ENCODE measurements around the gene C1orf226.

C1orf226 gene

DNA sequence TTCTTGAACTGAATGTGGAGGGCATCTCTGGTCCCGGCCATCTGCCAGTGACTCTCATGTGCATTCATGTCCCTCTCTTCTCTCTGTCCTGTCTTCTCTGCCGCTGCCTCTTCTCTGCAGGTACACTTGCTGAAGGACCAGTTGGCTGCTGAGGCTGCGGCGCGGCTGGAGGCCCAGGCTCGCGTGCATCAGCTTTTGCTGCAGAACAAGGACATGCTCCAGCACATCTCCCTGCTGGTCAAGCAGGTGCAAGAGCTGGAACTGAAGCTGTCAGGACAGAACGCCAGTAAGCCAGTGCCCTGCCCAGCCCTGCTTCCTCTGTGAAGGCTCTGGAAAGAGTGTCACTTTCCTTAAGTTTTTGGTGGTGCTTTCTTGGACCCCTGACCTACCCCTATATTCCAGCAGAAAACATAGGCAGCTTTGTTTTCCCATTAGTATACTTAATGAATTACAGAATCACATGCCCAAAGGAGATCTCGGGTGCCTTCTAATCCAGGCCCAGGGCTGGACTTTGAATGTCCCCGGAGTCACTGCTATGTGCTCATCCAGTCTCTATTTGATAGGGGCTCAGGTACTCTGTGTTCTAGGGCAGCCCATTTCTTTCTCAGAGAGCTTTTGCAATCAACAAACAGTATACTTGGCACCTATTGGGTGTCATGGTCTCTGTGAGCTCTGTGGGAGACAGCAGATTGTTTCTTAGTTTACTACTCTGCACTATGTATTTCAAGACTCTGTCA is 16.1 kb upstream of the C1orf226 start:
- in situ Hi-C loops (cut with HindIII; ENCODE audit: low sequenced_read_pairs), result no loop called here

DNA sequence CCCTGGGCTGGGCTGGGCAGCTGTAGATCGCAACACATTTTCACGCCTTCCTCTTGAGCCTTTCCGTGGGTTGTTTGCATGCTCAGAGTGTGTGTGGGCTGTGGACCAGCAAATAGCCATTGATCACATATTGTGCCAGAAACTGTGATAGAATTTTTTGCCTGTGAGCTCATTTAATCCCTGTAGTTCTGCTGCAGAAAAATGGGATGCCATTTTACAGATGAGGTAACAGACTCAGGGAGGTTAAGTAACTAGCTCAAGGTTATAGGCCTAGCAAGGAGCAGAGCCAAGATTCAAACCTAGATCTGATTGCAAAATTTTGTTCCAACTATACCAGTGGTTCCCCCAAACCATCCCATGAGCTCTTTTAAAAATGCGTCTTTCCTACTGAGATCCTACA is 15.4 kb upstream of the C1orf226 start:
- in situ Hi-C loops (cut with HindIII; ENCODE audit: low sequenced_read_pairs), result no loop called here

DNA sequence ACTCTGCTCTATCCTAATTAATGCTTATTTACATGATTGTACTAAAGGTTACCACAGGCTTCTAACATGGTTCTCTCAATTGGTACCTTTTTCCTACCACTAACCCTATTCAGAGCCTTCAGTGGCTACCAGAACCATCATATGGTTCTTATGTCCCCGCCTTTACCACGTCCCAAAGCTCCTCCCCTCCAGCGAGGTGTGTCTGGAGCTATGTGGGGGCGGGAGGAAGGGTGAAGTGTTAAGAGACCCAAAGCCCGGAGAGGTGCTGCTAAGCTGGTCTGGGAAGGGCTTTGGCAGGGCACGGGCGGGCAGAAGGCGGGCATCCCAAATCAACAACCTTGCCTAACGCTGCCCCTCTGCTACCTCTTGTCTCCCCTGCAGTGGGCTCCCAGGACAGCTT is 14.9 kb upstream of the C1orf226 start:
- in situ Hi-C loops (cut with HindIII; ENCODE audit: low sequenced_read_pairs), result no loop called here

DNA sequence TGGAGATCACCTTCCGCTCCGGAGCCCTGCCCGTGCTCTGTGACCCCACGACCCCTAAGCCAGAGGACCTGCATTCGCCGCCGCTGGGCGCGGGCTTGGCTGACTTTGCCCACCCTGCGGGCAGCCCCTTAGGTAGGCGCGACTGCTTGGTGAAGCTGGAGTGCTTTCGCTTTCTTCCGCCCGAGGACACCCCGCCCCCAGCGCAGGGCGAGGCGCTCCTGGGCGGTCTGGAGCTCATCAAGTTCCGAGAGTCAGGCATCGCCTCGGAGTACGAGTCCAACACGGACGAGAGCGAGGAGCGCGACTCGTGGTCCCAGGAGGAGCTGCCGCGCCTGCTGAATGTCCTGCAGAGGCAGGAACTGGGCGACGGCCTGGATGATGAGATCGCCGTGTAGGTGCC is 14.5 kb upstream of the C1orf226 start:
- in situ Hi-C loops (cut with HindIII; ENCODE audit: low sequenced_read_pairs), result no loop called here

DNA sequence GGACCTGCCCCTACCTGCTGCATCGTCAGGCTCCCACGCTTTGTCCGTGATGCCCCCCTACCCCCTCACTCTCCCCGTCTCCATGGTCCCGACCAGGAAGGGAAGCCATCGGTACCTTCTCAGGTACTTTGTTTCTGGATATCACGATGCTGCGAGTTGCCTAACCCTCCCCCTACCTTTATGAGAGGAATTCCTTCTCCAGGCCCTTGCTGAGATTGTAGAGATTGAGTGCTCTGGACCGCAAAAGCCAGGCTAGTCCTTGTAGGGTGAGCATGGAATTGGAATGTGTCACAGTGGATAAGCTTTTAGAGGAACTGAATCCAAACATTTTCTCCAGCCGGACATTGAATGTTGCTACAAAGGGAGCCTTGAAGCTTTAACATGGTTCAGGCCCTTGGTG is 13.8 kb upstream of the C1orf226 start:
- in situ Hi-C loops (cut with HindIII; ENCODE audit: low sequenced_read_pairs), result no loop called here

DNA sequence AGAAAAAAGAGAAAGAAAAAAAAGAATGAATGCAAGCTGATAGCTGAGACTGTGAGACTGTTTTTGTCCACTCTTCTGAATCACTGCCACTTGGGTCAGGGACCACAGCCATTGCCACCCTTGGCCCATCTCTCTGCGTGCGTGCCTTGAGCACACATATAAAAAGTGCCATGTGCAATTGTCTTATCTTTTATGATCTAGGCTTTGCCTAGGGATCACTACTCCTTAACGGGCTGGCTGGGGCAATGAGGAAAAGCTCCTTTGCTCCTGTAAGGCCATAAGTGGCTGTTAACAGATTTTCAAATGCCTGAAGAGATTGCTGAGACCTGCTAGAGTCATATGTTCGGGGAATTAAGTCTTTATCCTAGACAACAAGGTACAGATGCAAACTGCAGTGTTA is 13.1 kb upstream of the C1orf226 start:
- in situ Hi-C loops (cut with HindIII; ENCODE audit: low sequenced_read_pairs), result no loop called here

DNA sequence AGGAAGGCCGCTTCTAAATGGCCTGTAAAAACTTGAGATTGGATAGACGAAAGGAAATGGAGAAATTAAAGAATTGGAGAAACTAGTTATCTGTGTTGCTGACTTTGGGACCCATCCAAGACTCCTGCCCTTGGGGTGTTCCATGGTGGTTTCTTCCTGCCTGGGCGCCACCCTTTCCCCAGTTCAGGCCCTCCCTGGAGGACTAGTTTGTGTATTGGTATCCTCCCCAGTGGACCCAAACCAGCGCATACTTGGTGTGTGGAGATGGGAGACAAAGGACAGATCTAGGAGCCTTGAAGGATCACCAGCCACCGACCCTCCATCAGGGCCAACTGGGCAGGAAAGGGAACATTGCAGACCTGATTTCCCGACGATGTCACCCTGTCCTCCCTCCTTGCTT is 12.0 kb upstream of the C1orf226 start:
- in situ Hi-C loops (cut with HindIII; ENCODE audit: low sequenced_read_pairs), result no loop called here

DNA sequence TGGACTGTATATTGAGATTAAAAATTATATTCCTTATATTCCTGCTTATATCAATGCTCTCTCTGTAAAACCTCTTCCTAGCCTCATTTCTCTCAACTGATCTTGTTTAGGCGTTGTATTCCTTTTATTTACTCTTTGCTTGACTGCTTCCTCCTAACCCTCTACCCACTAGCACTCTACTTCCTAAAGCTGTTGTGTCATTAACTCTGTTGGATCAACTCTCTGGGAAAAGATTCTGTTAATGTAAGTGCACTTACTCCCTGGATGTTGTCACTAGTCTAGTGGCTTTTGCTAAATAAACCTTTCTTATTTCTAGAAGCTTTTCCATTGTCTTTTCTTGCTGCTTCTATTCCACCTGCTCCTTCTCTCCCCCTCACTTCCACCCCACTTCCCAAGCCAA is 11.4 kb upstream of the C1orf226 start:
- in situ Hi-C loops (cut with HindIII; ENCODE audit: low sequenced_read_pairs), result no loop called here

DNA sequence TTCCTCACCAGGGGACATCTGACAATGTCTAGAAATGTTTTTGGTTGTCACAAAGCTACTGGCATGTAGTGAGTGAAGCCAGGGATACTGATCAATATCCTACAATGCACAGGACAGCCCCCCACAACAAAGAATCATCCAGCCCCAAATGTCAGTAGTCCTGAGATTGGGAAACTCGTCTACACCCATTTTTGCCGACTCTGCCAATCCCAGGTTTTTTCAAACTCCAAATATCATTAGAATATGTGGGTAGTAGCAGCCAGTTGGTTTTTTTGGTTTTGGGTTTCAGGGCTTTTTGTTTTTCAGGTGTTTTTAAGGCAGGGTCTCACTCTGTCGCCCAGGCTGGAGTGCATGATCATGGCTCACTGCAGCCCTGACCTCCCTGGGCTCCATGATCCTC is 10.8 kb upstream of the C1orf226 start:
- in situ Hi-C loops (cut with HindIII; ENCODE audit: low sequenced_read_pairs), result no loop called here

DNA sequence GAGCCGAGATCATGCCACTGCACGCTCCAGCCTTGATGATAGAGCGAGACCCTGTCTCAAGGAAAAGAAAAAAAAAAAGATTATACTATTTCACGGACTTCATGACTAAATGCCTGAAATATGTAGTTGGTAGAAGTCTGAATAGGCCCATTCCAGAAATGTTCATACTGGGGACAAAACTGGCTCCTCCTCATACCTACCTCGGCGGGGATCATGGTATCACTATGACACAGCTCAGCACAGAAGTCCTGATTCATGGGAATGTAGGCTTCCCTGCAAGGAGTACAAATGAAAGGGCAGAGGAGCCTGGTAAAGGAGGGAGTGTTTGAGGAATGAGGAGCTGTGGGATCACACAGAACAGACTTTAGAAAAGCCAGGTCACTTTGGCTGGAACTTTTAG is 9.9 kb upstream of the C1orf226 start:
- in situ Hi-C loops (cut with HindIII; ENCODE audit: low sequenced_read_pairs), result no loop called here

DNA sequence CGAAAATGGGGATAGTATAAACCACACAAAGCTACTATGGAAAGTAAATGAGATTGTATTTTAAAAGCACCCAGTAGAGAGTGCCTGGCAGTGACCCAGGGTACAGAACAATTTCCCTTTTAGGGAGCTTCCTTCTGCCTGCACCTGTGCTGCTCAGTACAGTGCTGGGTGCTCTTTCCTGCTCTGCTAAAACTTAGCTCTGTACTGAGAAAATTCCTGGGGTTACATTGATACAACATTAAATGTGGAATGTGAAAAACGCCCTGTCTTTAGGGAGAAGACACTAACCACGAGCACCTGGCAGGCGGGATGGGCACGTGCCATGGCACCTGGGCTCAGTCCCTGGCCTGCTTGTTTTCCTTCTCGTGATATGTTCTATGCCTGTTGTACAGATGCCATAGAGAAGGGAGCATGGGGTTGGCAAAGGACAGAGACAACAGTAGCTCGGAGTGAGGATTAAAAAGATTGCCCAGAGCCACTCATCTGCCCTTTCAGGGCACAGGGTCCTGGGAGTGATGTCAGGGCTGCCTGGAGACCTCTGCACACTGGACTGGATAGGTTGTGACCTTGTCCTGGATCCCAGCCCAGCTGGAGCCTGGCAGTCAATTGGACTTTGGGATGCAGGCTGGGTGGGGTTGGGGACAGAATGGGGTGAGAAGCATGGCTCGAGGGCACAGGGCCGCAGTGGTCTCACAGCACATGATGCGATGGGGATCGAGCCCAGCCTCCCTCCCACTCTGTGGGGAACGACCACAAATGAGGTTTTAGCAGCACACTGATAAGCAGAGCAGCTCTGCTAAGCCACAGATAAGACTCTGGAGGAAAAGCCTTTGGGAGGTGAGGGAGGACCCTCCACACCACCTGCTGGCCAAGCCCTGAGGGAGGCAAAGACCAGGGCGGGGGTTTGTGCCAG is 9.1 kb upstream of the C1orf226 start:
- in situ Hi-C loops (cut with HindIII; ENCODE audit: low sequenced_read_pairs), result no loop called here

DNA sequence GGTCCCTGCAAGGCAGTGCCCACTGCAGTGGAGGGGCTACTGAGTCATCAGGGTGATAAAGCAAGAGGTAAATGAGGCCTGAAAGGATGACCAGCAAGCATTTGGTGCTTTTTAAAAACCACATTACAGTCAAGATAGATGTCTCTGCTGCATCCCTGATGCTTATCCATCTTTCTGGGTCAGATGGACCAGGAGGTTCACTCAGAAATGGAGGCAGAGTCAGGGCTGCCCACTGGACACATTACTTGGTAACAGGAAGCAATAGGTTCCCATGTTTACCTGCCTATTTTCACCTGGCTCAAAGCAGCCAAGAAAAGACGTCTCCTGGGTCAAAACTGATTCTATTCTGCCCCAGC is 8.5 kb upstream of the C1orf226 start:
- in situ Hi-C loops (cut with HindIII; ENCODE audit: low sequenced_read_pairs), result no loop called here

DNA sequence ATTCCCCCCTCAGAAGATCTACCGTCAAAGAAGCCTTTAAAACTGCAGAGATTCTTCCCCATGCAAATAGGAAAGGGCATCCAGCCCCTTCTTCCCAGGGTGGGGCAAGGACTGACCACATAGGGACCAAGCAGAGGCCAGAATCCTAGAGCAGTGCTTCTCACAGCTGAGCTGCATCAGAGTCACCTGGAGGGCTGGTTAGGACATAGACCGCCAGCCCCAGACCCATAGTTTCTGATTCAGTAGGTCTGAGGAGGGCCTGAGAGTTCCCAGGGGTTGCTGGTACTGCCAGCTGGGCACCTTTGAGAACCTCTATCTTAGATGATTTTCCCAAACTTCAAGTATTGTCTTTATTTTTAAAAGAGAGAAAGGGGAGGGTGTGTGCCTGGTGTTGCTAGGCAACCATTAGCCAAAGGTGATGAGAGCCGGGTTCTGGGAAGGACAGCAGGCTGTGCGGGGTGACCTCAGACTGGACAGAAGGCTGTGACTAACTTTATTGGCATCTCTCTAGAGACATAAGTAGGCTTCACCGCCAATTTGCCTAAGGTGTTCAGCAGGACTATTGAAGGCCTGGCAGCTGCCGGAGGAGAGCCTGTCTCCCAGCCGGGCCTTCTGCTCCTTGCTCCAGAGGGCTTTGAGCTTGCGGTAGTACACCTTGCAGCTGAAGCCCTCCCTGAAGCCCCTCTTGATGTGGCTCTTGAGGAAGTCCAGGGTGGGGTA is 7.8 kb upstream of the C1orf226 start:
- in situ Hi-C loops (cut with HindIII; ENCODE audit: low sequenced_read_pairs), result no loop called here

DNA sequence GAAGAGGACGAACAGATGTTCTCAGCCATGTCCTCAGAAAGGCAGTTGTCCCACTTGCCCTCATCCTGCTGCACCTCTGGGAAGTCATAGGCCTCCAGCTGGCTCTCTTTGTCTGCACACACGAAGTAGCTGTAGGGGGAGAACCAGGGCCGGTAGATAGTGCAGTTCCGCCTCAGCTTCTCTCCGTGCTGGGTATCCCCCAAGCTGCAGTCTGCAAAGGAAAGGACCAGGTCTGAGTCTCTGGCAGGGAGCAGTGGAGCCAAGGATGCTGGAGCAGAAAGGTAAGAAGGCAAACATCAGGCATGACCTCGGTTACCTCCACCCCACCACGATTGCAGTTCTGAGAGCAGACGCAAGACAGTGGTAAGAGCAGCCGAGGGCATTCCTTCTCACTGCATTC is 7.1 kb upstream of the C1orf226 start:
- in situ Hi-C loops (cut with HindIII; ENCODE audit: low sequenced_read_pairs), result no loop called here

DNA sequence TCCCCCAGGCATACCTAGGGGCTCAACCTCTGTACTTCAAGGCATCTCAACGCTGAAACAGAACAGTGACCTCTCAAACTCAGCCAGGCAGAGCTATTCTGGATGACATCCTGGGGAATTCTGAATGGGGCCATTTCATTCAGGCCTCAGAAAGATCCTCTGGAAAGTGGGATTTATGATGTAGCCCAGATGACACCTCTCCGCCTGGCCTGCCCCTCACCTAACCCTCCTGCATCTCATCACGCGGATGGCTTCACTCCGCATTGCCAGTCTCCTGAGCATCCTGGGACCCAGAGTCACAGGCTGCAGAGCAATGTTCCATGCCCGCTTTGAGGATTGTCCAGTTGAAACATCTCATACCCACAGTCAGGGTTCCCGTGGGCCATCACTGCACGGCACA is 6.1 kb upstream of the C1orf226 start:
- in situ Hi-C loops (cut with HindIII; ENCODE audit: low sequenced_read_pairs), result no loop called here

DNA sequence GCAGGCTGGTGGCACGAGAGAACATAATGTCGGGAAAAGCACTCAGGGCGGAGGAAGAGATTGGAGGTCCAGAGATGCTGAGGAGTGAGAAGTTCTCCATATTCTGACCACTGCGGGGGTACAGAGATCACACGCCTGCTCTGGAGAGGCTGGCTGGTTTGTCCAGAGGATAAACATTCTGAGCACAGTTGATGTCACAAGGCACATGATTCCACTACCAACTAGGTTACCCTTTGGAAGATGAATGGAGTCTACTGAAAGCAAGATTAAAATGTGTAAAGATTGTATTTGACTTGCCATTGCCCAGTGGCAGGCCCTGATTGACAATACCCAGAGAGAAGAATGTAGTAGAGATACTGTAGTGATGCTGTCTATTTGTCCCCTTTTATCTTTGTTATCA is 4.8 kb upstream of the C1orf226 start, which contains the start of gene SPATA46:
SPATA46 (minus strand) TSS at position 164 of the 400 bp plus-strand sequence; CDS start at position 100, 64 bp downstream.
- in situ Hi-C loops (cut with HindIII; ENCODE audit: low sequenced_read_pairs), result no loop called here

DNA sequence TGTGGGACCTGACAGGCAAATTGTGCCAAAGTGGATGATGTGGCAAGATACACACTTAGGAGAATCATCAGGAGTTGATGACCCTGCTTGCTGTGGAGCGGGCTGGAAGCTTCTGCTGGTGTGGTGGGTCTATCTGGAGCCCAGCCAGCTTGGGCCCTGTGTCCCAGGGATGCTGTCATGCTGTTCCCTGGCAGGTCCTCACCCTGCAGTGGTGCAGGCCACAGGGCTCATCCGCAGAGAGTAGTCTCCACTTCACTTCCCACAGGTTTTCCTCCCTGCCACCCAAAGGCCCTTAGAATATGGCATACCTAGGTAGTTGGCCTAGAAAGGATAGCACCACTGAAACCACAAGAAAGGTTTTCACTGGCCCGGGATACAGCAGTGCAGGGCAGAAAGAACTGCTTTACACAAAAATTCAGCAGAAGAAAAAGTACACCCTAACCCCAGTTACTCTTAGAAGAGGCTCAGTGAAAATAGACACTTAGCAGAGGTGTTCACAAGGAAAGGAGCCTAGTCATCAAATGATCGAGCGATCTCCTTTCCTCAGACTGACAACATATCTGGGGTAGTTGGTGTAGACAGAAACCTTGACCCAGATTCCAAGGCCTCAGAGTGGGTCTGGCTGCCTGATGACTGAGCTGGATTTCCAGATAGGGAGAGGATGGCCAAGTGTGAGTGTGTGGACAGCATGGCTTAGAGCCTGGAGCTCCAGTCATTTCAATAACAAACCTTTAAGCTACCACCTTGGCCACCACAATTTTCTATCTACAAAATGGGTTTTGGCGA is 1.3 kb upstream of the C1orf226 start:
- in situ Hi-C loops (cut with HindIII; ENCODE audit: low sequenced_read_pairs), result no loop called here

DNA sequence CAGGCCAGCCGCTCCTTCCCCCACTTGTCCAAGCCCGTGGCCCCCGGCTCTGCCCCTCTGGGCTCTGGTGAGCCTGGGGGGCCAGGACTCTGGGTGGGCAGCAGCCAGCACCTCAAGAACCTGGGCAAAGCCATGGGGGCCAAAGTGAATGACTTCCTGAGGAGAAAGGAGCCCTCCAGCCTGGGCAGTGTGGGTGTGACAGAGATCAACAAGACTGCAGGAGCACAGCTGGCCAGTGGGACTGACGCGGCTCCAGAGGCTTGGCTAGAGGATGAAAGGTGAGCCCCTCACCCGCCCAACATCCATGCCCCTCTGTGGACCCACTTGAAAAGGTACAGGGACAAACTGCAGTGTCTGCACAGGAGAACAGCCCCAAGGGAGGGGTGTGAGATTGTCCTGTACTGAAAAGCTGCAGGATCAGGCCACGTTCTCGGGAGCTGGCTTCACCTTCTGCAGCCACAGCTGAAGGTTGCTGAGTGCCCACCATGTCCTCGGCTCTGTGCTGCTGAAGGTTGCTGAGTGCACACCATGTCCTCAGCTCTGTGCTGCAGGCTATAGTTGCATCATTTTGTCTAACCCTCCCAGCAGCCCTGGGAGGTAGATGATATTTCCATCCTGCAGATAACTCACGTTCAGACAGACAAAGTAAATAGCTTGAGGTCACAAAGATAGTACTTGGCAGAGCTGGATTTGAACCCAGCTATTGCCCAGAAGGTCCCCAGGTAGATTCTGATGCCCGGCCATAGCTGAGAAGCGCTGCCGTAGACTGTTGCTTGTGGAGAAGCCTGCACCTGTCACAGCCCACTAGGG is 618 bp downstream of the C1orf226 start:
- in situ Hi-C loops (cut with HindIII; ENCODE audit: low sequenced_read_pairs), result no loop called here

DNA sequence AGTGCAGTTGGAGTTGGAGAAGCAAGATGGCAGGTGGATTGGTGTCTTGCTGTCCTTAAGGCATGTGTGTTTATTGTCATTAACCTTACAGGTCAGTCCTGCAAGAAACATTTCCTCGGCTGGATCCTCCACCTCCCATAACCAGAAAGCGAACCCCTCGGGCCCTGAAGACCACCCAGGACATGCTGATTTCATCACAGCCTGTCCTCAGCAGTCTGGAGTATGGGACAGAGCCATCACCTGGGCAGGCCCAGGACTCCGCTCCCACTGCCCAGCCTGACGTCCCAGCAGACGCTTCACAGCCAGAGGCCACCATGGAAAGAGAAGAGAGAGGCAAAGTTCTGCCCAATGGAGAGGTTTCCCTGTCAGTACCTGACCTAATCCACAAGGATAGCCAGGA is 1.6 kb downstream of the C1orf226 start:
- in situ Hi-C loops (cut with HindIII; ENCODE audit: low sequenced_read_pairs), result no loop called here

DNA sequence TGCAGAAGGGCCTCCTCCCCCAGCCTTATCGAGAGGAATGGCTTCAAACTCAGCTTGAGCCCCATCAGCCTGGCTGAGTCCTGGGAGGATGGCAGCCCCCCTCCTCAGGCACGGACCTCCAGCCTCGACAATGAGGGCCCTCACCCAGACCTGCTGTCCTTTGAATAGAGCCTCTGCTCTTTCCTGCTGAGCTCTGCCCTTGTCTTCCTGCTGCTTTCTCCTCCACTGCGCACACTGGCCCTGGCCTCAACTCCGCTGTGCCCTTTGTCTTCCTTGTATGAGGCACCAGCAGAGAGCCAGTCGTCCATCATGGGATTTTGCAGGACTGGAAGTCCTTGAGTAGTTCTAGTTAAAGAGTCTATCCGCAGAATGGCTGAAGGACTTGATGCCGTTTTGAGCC is 2.0 kb downstream of the C1orf226 start:
- in situ Hi-C loops (cut with HindIII; ENCODE audit: low sequenced_read_pairs), result no loop called here
